ENCODE measurements around the gene TXNRD3. TPM values are rescaled to one million over a fixed set of nuclear protein-coding genes. Genes with fewer than 3 reads are reported as not detected.

Gene TXNRD3
- total RNA-seq, 3 donors from 2014 or later = 11.8 to 19.3 (median 16.4) TPM

GRCh38 chr3:126679318-126679751 lies 24.4 kb upstream of the TXNRD3 start:
- Histone ChIP-seq H3K4me1 (no peaks in the 10 kb centered on the region), H3K4me3 (peak overlapping the region in 1 of 3 donors; percentile 1), H3K36me3 (no peaks in the 10 kb centered on the region), H3K27me3 (no peaks in the 10 kb centered on the region), H3K9me3 (no peaks in the 10 kb centered on the region), H3K27ac (no peak overlapping the region)
- TF ChIP-seq, protein P1, sequence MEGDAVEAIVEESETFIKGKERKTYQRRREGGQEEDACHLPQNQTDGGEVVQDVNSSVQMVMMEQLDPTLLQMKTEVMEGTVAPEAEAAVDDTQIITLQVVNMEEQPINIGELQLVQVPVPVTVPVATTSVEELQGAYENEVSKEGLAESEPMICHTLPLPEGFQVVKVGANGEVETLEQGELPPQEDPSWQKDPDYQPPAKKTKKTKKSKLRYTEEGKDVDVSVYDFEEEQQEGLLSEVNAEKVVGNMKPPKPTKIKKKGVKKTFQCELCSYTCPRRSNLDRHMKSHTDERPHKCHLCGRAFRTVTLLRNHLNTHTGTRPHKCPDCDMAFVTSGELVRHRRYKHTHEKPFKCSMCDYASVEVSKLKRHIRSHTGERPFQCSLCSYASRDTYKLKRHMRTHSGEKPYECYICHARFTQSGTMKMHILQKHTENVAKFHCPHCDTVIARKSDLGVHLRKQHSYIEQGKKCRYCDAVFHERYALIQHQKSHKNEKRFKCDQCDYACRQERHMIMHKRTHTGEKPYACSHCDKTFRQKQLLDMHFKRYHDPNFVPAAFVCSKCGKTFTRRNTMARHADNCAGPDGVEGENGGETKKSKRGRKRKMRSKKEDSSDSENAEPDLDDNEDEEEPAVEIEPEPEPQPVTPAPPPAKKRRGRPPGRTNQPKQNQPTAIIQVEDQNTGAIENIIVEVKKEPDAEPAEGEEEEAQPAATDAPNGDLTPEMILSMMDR (IDR thresholded peaks at IDR 0.05) = peak; percentile 86 to 93 (median 89)
- no peak for TF ChIP-seq POLR2A (IDR thresholded peaks at IDR 0.05)
- TF ChIP-seq POLR2AphosphoS5 (IDR thresholded peaks at IDR 0.05) = no peak
- DNase-seq (ENCODE audit: low spot score in 2 of 2) = peak; percentile 69 to 85
- intact Hi-C loops (cut with DNase I; ENCODE audit: low total_unique reads) = no loop called here

DNA sequence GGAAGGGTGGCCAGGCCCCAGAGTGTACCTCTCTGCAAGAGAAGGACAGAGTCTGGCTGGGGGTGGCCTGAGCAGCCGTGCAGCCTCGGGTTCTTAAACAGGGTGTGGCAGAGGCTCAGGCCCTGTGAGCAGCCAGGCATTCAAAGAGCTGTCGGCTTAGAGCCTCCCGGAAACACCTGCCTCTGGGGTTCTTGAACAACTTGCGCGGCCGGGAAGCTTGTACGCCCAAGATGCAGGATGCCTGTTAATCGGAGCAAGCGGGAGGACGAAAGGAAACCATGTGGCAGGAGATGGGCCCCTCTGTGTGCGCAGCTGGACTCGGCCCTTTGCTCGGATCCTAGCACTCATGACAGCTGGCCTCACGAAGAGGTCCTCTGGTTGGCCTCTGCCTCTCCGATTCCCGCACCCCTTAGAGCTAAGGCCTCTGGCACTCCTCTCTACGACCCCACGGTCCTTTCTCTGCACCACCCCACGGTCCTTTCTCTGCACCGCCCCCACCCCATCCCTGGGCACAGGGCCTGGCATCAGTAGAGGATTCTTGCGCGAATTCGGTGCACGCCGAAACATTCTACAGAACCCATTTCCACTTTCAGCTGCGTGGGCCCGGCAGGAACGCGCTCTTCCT lies 23.9 kb upstream of the TXNRD3 start:
- no peaks in the 10 kb centered on the region for H3K27me3 ChIP-seq
- H3K36me3 ChIP-seq = no peaks in the 10 kb centered on the region
- intact Hi-C loops (cut with DNase I; ENCODE audit: low total_unique reads) = no loop called here
- H3K4me3 ChIP-seq = peak overlapping the region in 1 of 3 donors; percentile 1
- no peak overlapping the region for H3K27ac ChIP-seq
- H3K4me1 ChIP-seq = no peaks in the 10 kb centered on the region
- peak in 1 of 2 donors; percentile 14 for DNase-seq (ENCODE audit: low spot score in 2 of 2)
- no peaks in the 10 kb centered on the region for H3K9me3 ChIP-seq
- TF ChIP-seq, protein P1 (IDR thresholded peaks at IDR 0.05) = no peak
- no peak for TF ChIP-seq POLR2AphosphoS5 (IDR thresholded peaks at IDR 0.05)
- no peak for TF ChIP-seq POLR2A (IDR thresholded peaks at IDR 0.05)

DNA sequence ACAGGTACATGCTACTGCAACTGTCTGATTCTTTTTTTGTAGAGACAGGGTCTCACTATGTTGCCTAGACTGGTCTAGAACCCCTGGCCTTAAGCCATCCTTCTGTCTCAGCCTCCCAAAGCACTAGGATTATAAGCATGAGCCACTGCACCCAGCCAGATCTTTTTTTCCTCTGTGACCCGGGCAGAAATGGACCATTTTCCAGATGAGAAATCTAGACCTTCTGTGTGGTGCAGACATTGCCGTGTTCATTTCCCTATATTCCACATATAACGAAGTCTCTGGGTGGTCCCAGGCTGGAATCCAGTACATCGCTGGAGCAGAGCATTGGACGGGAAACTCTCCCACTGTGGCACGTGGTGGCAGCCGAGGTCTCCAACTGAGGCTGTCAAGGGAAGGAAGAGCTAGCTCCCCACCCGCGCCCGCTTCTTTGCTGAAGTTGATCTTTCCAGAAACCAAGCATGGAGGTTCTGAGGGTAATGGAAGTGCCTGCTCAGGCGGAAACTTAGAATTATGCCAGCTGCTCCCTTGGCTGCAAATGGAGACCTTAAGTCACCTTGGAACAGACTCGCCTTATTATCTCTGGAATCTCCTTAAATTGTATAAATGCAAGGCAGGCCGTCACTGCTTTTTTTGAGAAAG lies 23.1 kb upstream of the TXNRD3 start:
- H3K9me3 ChIP-seq = no peaks in the 10 kb centered on the region
- TF ChIP-seq, protein P1 (IDR thresholded peaks at IDR 0.05) = no peak
- TF ChIP-seq POLR2A (IDR thresholded peaks at IDR 0.05) (no peak), POLR2AphosphoS5 (IDR thresholded peaks at IDR 0.05) (no peak)
- no peak overlapping the region for H3K27ac ChIP-seq
- DNase-seq (ENCODE audit: low spot score in 2 of 2) = no peak
- no peak overlapping the region for H3K4me3 ChIP-seq
- H3K27me3 ChIP-seq = no peaks in the 10 kb centered on the region
- H3K36me3 ChIP-seq = no peaks in the 10 kb centered on the region
- intact Hi-C loops (cut with DNase I; ENCODE audit: low total_unique reads) = no loop called here
- no peaks in the 10 kb centered on the region for H3K4me1 ChIP-seq

GRCh38 chr3:126676919-126677705 lies 22.2 kb upstream of the TXNRD3 start:
- no peaks in the 10 kb centered on the region for H3K27me3 ChIP-seq
- H3K4me3 ChIP-seq = no peak overlapping the region
- no peak overlapping the region for H3K27ac ChIP-seq
- no peaks in the 10 kb centered on the region for H3K4me1 ChIP-seq
- no peaks in the 10 kb centered on the region for H3K36me3 ChIP-seq
- no peak for TF ChIP-seq POLR2AphosphoS5 (IDR thresholded peaks at IDR 0.05)
- TF ChIP-seq POLR2A (IDR thresholded peaks at IDR 0.05) = no peak
- no peaks in the 10 kb centered on the region for H3K9me3 ChIP-seq
- intact Hi-C loops (cut with DNase I; ENCODE audit: low total_unique reads) = no loop called here
- peak in 1 of 2 donors; percentile 8 for DNase-seq (ENCODE audit: low spot score in 2 of 2)

DNA sequence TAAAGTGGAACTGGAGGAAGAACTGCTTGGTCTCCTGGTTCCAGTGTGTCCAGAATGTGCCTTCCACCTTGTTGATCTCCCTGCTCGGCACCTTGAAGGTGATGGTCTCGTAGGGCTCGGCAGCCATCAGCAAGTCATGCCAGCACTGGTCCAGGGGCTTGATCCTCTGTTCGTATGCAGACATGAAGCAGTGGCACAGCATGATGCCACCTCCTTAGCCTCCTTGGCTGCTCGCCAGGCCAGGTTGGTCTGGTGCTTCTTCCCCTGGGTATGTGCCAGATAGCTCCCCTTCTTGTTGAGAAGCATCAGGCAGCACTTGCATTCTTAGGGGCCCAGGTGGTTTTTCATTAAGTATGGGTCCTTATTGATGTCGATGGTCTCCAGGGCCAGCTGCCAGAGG lies 17.8 kb upstream of the TXNRD3 start:
- intact Hi-C loops (cut with DNase I; ENCODE audit: low total_unique reads) = no loop called here
- TF ChIP-seq, protein P1 (IDR thresholded peaks at IDR 0.05) = no peak
- TF ChIP-seq POLR2A (IDR thresholded peaks at IDR 0.05) = no peak
- no peak for TF ChIP-seq POLR2AphosphoS5 (IDR thresholded peaks at IDR 0.05)
- Histone ChIP-seq H3K27ac (no peak overlapping the region), H3K27me3 (no peaks in the 10 kb centered on the region), H3K9me3 (no peaks in the 10 kb centered on the region), H3K36me3 (no peaks in the 10 kb centered on the region), H3K4me1 (no peaks in the 10 kb centered on the region), H3K4me3 (no peak overlapping the region)
- DNase-seq (ENCODE audit: low spot score in 2 of 2) = peak in 1 of 2 donors; percentile 2

Data from breast epithelium (tissue), 4 donors.